ENCODE measurements around the gene BBS2. TPM values are rescaled to one million over a fixed set of nuclear protein-coding genes. Genes with fewer than 3 reads are reported as not detected.
A peak's percentile ranks its signal among the peaks of the same experiment; 100 is the strongest.

BBS2 gene
- total RNA-seq, 2 donors from 2014 or later = 35.3 to 52.6 TPM

DNA sequence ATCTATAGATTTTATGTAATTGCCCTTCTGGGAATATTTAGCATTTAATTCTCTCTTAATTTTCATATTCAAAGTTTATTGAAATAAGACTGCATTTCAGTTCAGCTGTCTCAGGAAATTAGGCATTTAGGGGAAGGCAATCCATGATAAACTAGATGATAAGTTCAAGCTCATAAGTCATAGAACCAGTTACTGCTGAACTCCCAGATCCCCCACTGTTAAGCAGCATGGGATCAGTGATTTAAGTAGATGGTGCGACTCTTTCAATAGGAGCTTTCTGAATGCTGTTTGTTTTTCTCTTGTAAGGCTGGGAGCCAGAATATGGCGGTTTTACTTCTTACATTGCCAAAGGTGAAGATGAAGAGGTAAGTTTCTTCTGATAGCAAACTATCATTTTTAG, 44.6 kb downstream of the BBS2 start:
- H3K27ac Mint-ChIP-seq = no peak overlapping the region
- no peaks in the 10 kb centered on the region for H3K27me3 Mint-ChIP-seq (ENCODE audit: insufficient read depth)
- Histone ChIP-seq H3K9me3 (ENCODE audit: control insufficient read depth, low read length) (no peaks in the 10 kb centered on the region), H3K36me3 (ENCODE audit: control insufficient read depth, insufficient read depth, low read length) (peaks cover 85% of the 10 kb centered on the region), H3K27me3 (ENCODE audit: control insufficient read depth, insufficient read depth, low read length, poor library complexity, severe bottlenecking) (no peaks in the 10 kb centered on the region), H3K27ac (ENCODE audit: low read depth, low read length) (no peak overlapping the region), H3K4me1 (ENCODE audit: control insufficient read depth, insufficient read depth, low read length) (no peaks in the 10 kb centered on the region), H3K9ac (ENCODE audit: extremely low read depth, low read length, poor library complexity, severe bottlenecking) (no peak overlapping the region), H3K4me3 (ENCODE audit: low read length) (no peak overlapping the region)
- WGBS, 2 experiments (ENCODE audit: insufficient coverage in 1 of 2, insufficient read length in 1 of 2) = 29% methylated on average over 2 of the region's 2 CpGs; no CpG with 5 or more reads in 1 of the 2 experiments
- DNase-seq = peak; percentile 68
- H3K9me3 Mint-ChIP-seq = no peaks in the 10 kb centered on the region
- peaks cover 17% of the 10 kb centered on the region for H3K4me1 Mint-ChIP-seq
- H3K4me3 Mint-ChIP-seq = no peak overlapping the region
- peaks cover 68% of the 10 kb centered on the region for H3K36me3 Mint-ChIP-seq (ENCODE audit: low read depth)
- TF ChIP-seq, protein P1, sequence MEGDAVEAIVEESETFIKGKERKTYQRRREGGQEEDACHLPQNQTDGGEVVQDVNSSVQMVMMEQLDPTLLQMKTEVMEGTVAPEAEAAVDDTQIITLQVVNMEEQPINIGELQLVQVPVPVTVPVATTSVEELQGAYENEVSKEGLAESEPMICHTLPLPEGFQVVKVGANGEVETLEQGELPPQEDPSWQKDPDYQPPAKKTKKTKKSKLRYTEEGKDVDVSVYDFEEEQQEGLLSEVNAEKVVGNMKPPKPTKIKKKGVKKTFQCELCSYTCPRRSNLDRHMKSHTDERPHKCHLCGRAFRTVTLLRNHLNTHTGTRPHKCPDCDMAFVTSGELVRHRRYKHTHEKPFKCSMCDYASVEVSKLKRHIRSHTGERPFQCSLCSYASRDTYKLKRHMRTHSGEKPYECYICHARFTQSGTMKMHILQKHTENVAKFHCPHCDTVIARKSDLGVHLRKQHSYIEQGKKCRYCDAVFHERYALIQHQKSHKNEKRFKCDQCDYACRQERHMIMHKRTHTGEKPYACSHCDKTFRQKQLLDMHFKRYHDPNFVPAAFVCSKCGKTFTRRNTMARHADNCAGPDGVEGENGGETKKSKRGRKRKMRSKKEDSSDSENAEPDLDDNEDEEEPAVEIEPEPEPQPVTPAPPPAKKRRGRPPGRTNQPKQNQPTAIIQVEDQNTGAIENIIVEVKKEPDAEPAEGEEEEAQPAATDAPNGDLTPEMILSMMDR (conservative IDR thresholded peaks at IDR 0.05) = no peak

DNA sequence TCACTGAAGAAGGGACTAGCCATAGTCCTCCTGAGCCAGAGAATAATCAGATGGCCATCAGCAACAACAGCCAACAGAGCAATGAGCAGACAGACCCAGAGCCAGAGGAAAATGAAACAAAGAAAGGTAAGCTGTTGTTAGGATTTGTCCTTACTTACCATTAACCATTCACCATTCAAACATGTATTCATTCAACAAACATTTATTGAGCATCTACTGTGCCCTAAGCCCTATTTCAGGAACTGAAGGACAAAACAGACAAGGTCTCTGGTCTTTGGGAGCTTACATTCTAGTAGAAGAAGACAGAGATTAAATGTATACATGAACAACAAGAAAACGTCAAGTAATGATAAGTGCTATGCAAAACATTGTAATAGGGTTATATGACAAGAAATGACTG, 49.2 kb downstream of the BBS2 start:
- TF ChIP-seq, protein P1 (conservative IDR thresholded peaks at IDR 0.05) = no peak
- Mint-ChIP-seq H3K27me3 (ENCODE audit: insufficient read depth) (no peaks in the 10 kb centered on the region), H3K36me3 (ENCODE audit: low read depth) (peaks cover 74% of the 10 kb centered on the region), H3K4me3 (no peak overlapping the region), H3K4me1 (peaks cover 10% of the 10 kb centered on the region), H3K27ac (no peak overlapping the region), H3K9me3 (no peaks in the 10 kb centered on the region)
- Histone ChIP-seq H3K9ac (ENCODE audit: extremely low read depth, low read length, poor library complexity, severe bottlenecking) (no peak overlapping the region), H3K4me1 (ENCODE audit: control insufficient read depth, insufficient read depth, low read length) (no peaks in the 10 kb centered on the region), H3K36me3 (ENCODE audit: control insufficient read depth, insufficient read depth, low read length) (peaks cover 86% of the 10 kb centered on the region), H3K27ac (ENCODE audit: low read depth, low read length) (no peak overlapping the region), H3K9me3 (ENCODE audit: control insufficient read depth, low read length) (no peaks in the 10 kb centered on the region), H3K27me3 (ENCODE audit: control insufficient read depth, insufficient read depth, low read length, poor library complexity, severe bottlenecking) (no peaks in the 10 kb centered on the region), H3K4me3 (ENCODE audit: low read length) (no peak overlapping the region)
- DNase-seq = no peak
- 80 to 100% methylated on average over 1 of the region's 1 CpG for WGBS, 2 experiments (ENCODE audit: insufficient coverage in 1 of 2, insufficient read length in 1 of 2)

DNA sequence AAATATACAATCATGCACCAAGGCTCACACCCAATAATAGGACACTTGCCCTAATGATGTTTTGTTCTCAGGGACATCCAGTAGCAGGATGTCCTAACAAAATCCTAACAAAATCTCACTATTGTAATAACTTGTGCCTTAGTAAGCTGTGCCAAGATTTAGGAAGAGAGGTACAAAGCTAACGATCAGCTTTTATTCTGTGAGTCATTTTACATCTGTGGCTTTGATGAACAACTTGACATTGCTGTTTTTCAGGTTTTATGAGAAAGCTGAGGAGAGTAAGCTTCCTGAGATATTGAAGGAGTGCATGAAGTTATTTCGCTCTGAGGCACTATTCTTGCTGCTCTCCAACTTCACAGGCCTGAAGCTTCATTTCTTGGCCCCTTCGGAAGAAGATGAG, 49.6 kb downstream of the BBS2 start:
- Histone ChIP-seq H3K9me3 (ENCODE audit: control insufficient read depth, low read length) (no peaks in the 10 kb centered on the region), H3K36me3 (ENCODE audit: control insufficient read depth, insufficient read depth, low read length) (peaks cover 88% of the 10 kb centered on the region), H3K4me3 (ENCODE audit: low read length) (no peak overlapping the region), H3K4me1 (ENCODE audit: control insufficient read depth, insufficient read depth, low read length) (no peaks in the 10 kb centered on the region), H3K27me3 (ENCODE audit: control insufficient read depth, insufficient read depth, low read length, poor library complexity, severe bottlenecking) (no peaks in the 10 kb centered on the region), H3K9ac (ENCODE audit: extremely low read depth, low read length, poor library complexity, severe bottlenecking) (no peak overlapping the region), H3K27ac (ENCODE audit: low read depth, low read length) (no peak overlapping the region)
- Mint-ChIP-seq H3K27me3 (ENCODE audit: insufficient read depth) (no peaks in the 10 kb centered on the region), H3K4me3 (no peak overlapping the region), H3K27ac (no peak overlapping the region), H3K36me3 (ENCODE audit: low read depth) (peaks cover 76% of the 10 kb centered on the region), H3K9me3 (no peaks in the 10 kb centered on the region), H3K4me1 (peaks cover 7% of the 10 kb centered on the region)
- TF ChIP-seq, protein P1 (conservative IDR thresholded peaks at IDR 0.05) = no peak
- DNase-seq = no peak
- 92 to 100% methylated on average over 2 to 3 of the region's 3 CpGs for WGBS, 2 experiments (ENCODE audit: insufficient coverage in 1 of 2, insufficient read length in 1 of 2)
